ENCODE measurements around the gene RNPEPL1.

- TF ChIP-seq SUZ12 (IDR thresholded peaks at IDR 0.05) (no peak), SP1 (IDR thresholded peaks at IDR 0.05) (no peak), FOXA1 (IDR thresholded peaks at IDR 0.05) (no peak), HDGF (IDR thresholded peaks at IDR 0.05; ENCODE audit: borderline replicate concordance) (no peak), FOXM1 (IDR thresholded peaks at IDR 0.05; ENCODE audit: borderline replicate concordance) (no peak), BHLHE40 (IDR thresholded peaks at IDR 0.05; ENCODE audit: borderline replicate concordance) (no peak), ZNF384 (IDR thresholded peaks at IDR 0.05) (no peak), PKNOX1 (IDR thresholded peaks at IDR 0.05) (no peak), FOXK2 (IDR thresholded peaks at IDR 0.05) (no peak), LEF1 (IDR thresholded peaks at IDR 0.05; ENCODE audit: borderline replicate concordance) (no peak), ARNT (IDR thresholded peaks at IDR 0.05) (no peak), NFRKB (IDR thresholded peaks at IDR 0.05) (no peak), CTBP1 (IDR thresholded peaks at IDR 0.05; ENCODE audit: borderline replicate concordance) (no peak), L3MBTL2 (conservative IDR thresholded peaks at IDR 0.05) (no peak)
Measured at GRCh38 chr2:240615396-240615795, 47.1 kb downstream of the RNPEPL1 start.
